Measurements from ENCODE around the gene INTS3.
"Not testable (repeated sequence)": the region's sequence is repeated elsewhere in the genome, so short reads cannot be mapped to it uniquely, and the experiment has no call there.

GRCh38 chr1:153766663-153767062 lies 38.8 kb downstream of the INTS3 start:
- TF ChIP-seq CTCF (conservative IDR thresholded peaks at IDR 0.05 in 1 of 2, IDR thresholded peaks at IDR 0.05 in 1 of 2; ENCODE audit: low read depth in 1 of 2, low read length in 2 of 2); EZH2 (IDR thresholded peaks at IDR 0.05; ENCODE audit: low read length, missing control alignments): not testable (repeated sequence)
